Activated CD4-positive, alpha-beta T cell treated with anti-CD3 and anti-CD28 coated beads, Interleukin-2, amount 10 ng/mL, durations not matched to agents 24 days and 14 days (primary cell): ENCODE measurements around the gene NGB. TPM values are rescaled to one million over a fixed set of nuclear protein-coding genes. Genes with fewer than 3 reads are reported as not detected.

Experiments used
- DNase-seq: peaks from one replicate; pipeline ENCODE4 v3.0.0; 2022
- H3K27ac Mint-ChIP-seq: one replicate; pipeline ENCODE4 v1.8.0; 2022; ENCODE audit warnings: mild to moderate bottlenecking, mixed read lengths
- H3K27me3 Mint-ChIP-seq: one replicate; pipeline ENCODE4 v1.8.0; 2022; ENCODE audit warnings: mixed read lengths
- H3K36me3 Mint-ChIP-seq: one replicate; pipeline ENCODE4 v1.8.0; 2022; ENCODE audit warnings: low read depth, mild to moderate bottlenecking, mixed read lengths
- H3K4me1 Mint-ChIP-seq: one replicate; pipeline ENCODE4 v1.8.0; 2021; ENCODE audit warnings: mixed read lengths
- H3K4me3 Mint-ChIP-seq: one replicate; pipeline ENCODE4 v1.8.0; 2022; ENCODE audit warnings: mild to moderate bottlenecking, moderate library complexity, mixed read lengths
- H3K9me3 Mint-ChIP-seq: one replicate; pipeline ENCODE4 v1.8.0; 2021; ENCODE audit warnings: mixed read lengths
- intact Hi-C: fragments of 100-400 bp; cut with micrococcal nuclease; formaldehyde crosslinking; loops from one replicate; pipeline ENCODE4 v1.15.1; 2023
- total RNA-seq: library from RNA; stranded (reverse); gene quantifications from 2 replicates; pipeline ENCODE4 v1.2.3, GENCODE V29; 2022

Gene NGB
- total RNA-seq, 1 donor from 2014 or later, result not detected

DNA sequence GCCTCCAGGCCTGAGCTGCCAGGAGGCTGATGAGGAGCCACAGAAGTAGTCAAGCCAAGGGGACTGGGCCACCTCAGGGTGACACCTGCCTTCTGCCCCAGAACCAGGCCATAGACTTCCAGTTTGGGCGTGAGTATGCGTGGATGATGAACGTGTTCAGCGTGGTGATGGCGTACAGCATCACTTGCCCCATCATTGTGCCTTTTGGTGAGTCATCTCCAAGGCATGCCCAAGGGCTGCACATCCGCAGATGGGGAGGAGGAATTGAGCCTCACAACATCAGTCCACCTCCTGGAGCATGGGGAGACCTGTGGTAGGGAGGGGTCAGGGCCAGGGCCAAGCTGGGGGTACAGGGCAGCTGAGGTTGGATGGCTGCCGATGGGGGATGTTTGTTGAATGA is 22.3 kb downstream of the NGB start:
- intact Hi-C loops, result no loop called here
- no peaks in the 10 kb centered on the region for H3K9me3 Mint-ChIP-seq
- H3K36me3 Mint-ChIP-seq, result no peaks in the 10 kb centered on the region
- DNase-seq, result no peak
- H3K27me3 Mint-ChIP-seq, result peaks cover 2% of the 10 kb centered on the region
- H3K4me3 Mint-ChIP-seq, result no peak overlapping the region
- no peaks in the 10 kb centered on the region for H3K4me1 Mint-ChIP-seq
- H3K27ac Mint-ChIP-seq, result no peak overlapping the region

DNA sequence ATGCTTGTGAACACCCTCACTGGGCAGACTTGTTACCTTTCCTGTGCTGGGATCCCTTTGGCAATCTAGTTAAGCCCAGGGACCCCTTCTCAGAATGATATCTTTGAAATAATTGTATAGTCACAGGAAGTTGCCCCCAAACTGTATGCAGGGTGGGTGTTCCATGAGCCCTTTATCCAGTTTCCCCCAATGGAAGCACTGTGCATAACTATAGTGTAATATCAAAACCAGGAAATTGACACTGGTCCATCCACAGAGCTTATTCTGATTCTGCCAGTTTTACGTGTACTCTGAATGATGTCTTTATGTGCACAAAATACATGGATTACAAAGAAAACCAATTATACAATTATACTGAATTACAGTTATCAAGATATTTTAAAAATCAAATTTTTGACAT is 24.2 kb downstream of the NGB start:
- no peaks in the 10 kb centered on the region for H3K27me3 Mint-ChIP-seq
- no peaks in the 10 kb centered on the region for H3K36me3 Mint-ChIP-seq
- no peak overlapping the region for H3K27ac Mint-ChIP-seq
- intact Hi-C loops, result no loop called here
- no peaks in the 10 kb centered on the region for H3K9me3 Mint-ChIP-seq
- H3K4me1 Mint-ChIP-seq, result no peaks in the 10 kb centered on the region
- DNase-seq, result no peak
- H3K4me3 Mint-ChIP-seq, result no peak overlapping the region

DNA sequence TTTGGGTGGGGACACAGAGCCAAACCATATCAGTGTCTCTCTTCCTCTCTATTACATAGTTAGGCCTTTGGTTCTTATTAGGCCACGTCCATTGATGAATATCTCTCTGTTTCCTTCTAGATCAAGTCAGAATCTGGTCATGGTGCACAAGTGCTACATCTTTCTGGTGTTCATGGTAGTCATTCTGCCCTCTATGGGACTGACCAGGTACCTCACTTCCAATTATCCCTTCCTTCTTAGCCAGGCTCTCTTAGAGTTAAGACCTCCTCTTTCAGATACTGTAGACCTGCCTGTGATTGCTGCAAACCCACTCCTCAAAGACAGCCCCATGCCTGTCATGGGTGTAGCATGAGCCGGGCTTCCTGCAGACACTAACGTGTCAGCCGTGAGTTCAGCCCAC is 25.2 kb downstream of the NGB start:
- no peak for DNase-seq
- Mint-ChIP-seq H3K27me3 (no peaks in the 10 kb centered on the region), H3K4me3 (no peak overlapping the region), H3K36me3 (no peaks in the 10 kb centered on the region), H3K27ac (no peak overlapping the region), H3K9me3 (no peaks in the 10 kb centered on the region), H3K4me1 (no peaks in the 10 kb centered on the region)
- intact Hi-C loops, result no loop called here

DNA sequence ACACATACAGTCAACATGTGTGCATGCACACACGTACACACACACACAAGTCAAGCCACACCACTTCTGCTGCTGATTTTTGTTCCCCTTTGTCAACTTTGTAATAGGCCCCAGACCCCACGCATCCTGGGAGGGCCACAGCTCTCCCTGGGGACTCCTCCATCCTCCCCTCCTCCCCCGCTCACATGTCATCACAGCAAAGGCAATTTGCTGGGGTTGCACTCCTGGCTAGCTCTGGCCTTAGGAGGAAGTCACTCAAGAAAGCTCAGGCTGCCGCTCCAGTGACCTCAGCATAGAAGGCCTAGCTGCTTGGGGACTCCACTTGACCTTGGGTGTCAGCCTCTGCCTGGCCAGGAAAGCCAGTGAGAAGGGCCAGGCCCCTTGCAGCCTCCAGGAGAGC is 27.2 kb downstream of the NGB start:
- no peak overlapping the region for H3K4me3 Mint-ChIP-seq
- no peak overlapping the region for H3K27ac Mint-ChIP-seq
- H3K4me1 Mint-ChIP-seq, result no peaks in the 10 kb centered on the region
- no peaks in the 10 kb centered on the region for H3K36me3 Mint-ChIP-seq
- H3K9me3 Mint-ChIP-seq, result no peaks in the 10 kb centered on the region
- H3K27me3 Mint-ChIP-seq, result no peaks in the 10 kb centered on the region
- intact Hi-C loops, result no loop called here
- no peak for DNase-seq

DNA sequence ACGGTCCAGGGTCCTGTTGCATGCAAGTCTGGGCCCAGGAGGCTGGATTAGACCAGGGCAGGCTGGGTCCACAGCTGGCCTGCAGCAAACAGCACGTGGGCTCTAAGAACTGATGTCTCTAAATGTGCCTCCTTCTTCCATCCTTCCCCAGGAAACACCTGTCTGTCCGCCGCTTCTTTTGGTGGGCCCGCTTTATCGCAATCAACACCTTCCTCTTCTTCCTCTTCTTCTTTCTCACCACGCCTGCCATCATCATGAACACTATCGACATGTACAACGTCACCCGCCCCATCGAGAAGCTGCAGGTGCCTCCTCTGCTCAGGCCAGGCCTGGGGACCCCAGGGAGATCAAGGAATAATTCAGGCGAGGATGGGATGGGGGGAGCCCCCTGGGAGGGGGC is 28.3 kb downstream of the NGB start:
- Mint-ChIP-seq H3K36me3 (no peaks in the 10 kb centered on the region), H3K4me1 (no peaks in the 10 kb centered on the region), H3K27ac (no peak overlapping the region), H3K9me3 (no peaks in the 10 kb centered on the region), H3K4me3 (no peak overlapping the region), H3K27me3 (no peaks in the 10 kb centered on the region)
- intact Hi-C loops, result no loop called here
- no peak for DNase-seq

DNA sequence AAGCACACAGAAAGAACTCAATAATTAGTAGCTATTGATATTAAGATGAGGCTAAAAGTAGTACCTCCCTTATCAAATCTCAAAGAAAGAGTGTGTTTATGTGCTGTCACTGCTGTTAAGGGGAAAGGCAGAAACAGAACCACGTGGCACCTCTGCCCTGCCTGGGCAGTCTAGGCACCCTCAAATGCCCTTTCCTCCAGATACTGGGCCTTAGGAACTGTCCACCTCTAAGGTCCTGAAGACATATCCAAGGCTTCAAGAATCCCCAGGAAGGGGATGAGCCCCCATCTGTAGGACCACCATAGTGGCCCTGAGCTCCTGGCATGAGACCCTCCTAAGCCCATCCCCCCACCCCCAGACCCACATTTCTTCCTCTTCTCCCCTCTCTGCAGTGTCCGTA is 29.1 kb downstream of the NGB start:
- H3K4me1 Mint-ChIP-seq, result no peaks in the 10 kb centered on the region
- no peaks in the 10 kb centered on the region for H3K36me3 Mint-ChIP-seq

DNA sequence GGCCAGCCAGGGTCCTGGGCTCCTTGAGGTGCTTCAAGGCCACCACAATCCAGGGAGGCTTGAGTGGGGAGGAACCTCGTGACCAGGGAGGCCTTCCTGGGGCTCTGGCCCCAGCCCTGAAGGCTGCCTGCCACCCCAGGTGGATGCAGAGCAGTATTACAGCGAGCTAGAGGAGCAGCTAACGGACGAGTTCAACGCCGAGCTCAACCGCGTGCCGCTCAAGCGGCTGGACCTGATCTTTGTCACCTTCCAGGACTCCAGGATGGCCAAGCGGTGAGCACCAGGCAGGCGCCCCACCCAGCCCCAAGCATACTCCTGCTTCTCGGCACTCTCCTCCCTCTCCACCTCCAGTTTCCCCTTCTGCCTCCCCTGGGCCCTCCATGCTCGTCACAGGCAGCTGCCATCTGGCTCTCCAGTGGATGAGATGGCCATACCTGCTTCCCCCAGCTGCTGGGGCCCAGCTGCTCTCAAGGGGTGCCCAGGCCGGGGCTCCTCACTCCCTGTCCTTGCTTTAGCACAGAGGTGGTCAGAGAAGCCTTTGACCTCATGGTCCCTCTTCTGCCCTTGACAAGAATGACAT is 30.6 kb downstream of the NGB start:
- Mint-ChIP-seq H3K27me3 (no peaks in the 10 kb centered on the region), H3K27ac (no peak overlapping the region), H3K4me1 (no peaks in the 10 kb centered on the region), H3K9me3 (no peaks in the 10 kb centered on the region), H3K36me3 (no peaks in the 10 kb centered on the region), H3K4me3 (no peak overlapping the region)
- no peak for DNase-seq
- intact Hi-C loops, result no loop called here

More for the DNA sequence above, 29.1 kb downstream of the NGB start:
- H3K4me3 Mint-ChIP-seq, result no peak overlapping the region
- H3K9me3 Mint-ChIP-seq, result no peaks in the 10 kb centered on the region
- H3K27me3 Mint-ChIP-seq, result no peaks in the 10 kb centered on the region
- DNase-seq, result no peak
- intact Hi-C loops, result no loop called here
- H3K27ac Mint-ChIP-seq, result no peak overlapping the region

DNA sequence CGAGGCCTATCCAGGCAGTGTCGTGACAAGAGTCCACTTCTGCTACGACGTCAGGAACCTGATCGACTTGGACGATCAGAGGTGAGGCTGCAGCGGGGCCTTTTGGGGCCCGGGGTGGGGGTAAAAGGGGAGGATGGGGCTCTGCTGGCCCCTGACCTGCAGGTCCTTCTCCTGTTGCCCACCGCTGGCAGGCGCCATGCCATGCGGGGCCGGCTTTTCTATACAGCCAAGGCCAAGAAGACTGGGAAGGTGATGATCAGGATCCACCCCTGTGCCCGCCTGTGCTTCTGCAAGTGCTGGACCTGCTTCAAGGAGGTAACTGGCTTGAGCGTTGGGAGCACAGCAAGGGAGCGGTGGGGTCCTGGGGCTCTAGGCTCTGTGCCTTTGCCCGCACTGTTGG is 31.6 kb downstream of the NGB start:
- Mint-ChIP-seq H3K27me3 (no peaks in the 10 kb centered on the region), H3K4me1 (no peaks in the 10 kb centered on the region), H3K4me3 (no peak overlapping the region), H3K27ac (no peak overlapping the region), H3K9me3 (no peaks in the 10 kb centered on the region), H3K36me3 (no peaks in the 10 kb centered on the region)
- intact Hi-C loops, result no loop called here
- DNase-seq, result no peak

DNA sequence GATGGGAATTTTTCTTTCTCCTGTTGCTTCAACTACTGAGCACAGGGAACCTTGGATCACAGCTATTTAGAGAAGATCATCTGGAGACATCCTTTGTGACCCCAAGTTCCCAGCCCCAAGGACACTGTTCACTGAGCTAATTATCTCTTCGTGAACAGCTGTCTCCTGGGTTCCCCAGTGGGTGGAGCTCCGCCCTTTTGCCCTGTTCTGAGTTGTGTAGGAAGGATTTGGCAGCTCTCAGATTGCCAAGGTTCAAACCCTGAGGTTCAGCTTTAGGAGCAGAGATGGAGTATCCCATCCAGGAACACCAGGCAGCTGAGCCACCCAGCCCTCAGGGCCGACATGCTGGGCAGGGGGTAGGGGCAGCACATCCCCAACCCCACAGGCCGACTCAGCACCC is 32.0 kb downstream of the NGB start:
- H3K9me3 Mint-ChIP-seq, result no peaks in the 10 kb centered on the region
- no peaks in the 10 kb centered on the region for H3K4me1 Mint-ChIP-seq
- no peaks in the 10 kb centered on the region for H3K27me3 Mint-ChIP-seq
- no peak for DNase-seq
- intact Hi-C loops, result no loop called here
- H3K27ac Mint-ChIP-seq, result no peak overlapping the region
- H3K4me3 Mint-ChIP-seq, result no peak overlapping the region
- H3K36me3 Mint-ChIP-seq, result no peaks in the 10 kb centered on the region

DNA sequence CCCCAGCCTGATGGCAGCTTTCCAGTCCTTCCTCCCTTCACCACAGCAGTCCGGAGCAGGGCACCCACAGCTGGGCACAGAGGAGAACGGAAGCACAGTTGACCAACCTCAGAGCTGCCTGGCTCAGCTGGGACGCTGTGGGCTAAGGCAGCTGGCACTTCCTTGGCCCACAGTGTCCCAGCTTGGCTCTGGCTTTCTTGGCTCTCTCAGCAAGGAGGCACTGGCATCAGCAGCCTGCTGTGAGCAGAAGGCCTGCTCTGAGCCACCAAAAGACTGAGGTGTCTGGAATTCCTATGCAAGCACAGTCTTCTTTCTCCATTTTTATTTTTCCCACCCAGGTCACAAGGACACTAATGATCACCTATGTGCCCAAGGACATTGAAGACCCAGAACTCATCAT is 32.6 kb downstream of the NGB start:
- Mint-ChIP-seq H3K27me3 (no peaks in the 10 kb centered on the region), H3K4me3 (no peak overlapping the region), H3K27ac (no peak overlapping the region), H3K4me1 (no peaks in the 10 kb centered on the region), H3K9me3 (no peaks in the 10 kb centered on the region), H3K36me3 (no peaks in the 10 kb centered on the region)
- intact Hi-C loops, result no loop called here
- no peak for DNase-seq

DNA sequence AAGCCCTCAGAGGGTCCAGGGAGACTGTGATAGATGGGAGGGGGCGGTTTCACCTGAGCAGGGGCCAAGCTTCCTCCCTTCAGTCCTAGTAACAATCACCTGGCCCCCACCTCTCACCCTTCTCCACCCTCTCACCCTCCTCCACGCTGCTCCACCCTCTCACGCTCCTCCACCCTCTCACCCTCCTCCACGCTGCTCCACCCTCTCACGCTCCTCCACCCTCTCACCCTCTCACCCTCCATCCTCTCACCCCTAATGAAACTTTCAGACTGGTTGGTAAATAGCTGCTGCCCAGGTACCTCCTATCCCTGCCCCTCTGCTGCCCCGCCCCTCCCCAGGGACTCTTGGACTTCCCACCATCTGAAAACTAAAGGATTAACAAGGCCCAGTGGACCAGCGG is 34.2 kb downstream of the NGB start:
- no peak for DNase-seq
- H3K27me3 Mint-ChIP-seq, result no peaks in the 10 kb centered on the region
- H3K9me3 Mint-ChIP-seq, result no peaks in the 10 kb centered on the region
- no peaks in the 10 kb centered on the region for H3K4me1 Mint-ChIP-seq
- H3K27ac Mint-ChIP-seq, result no peak overlapping the region
- no peak overlapping the region for H3K4me3 Mint-ChIP-seq
- H3K36me3 Mint-ChIP-seq, result no peaks in the 10 kb centered on the region
- intact Hi-C loops, result no loop called here

DNA sequence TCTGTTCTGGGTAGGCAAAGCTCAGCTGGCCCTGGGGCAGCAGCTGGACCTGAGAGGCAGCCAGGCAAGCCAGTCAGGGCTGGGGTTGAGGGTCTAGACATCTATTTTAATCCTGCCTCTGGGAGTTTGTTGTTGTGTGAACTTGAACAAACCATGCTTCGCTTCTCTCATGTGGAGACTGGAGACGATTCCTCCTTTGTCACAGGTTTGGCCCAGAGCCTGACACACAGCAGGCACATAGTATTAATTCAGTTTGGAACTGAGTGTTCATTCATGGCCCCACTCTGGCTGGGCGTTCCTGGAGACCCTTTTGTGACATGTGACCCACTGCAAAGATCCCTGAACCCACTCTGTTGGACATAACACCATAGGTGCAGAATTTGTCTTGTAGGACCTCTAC is 39.3 kb downstream of the NGB start:
- Mint-ChIP-seq H3K9me3 (no peaks in the 10 kb centered on the region), H3K4me1 (no peaks in the 10 kb centered on the region), H3K36me3 (no peaks in the 10 kb centered on the region), H3K27me3 (no peaks in the 10 kb centered on the region), H3K4me3 (no peak overlapping the region), H3K27ac (no peak overlapping the region)
- DNase-seq, result no peak
- intact Hi-C loops, result no loop called here

DNA sequence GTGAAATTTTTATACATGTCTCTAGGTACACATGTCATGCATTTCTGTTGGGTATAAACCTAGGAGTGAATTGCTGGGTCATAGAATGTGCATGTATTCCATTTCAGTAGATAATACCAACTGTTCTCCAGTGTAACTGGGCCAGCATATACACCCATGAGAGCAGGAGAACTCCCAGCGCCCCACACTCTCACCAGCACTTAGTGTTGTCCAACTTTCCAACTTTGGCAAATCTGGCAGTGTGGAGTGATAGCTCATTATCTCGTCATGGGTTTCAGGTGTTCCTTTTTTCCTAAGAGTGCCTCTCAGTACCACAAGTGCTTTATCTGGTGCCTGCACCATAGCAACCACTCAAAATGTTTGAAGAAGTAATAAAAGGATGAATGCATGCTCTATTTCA is 40.1 kb downstream of the NGB start:
- intact Hi-C loops, result no loop called here
- Mint-ChIP-seq H3K4me3 (no peak overlapping the region), H3K27ac (no peak overlapping the region), H3K36me3 (no peaks in the 10 kb centered on the region), H3K27me3 (no peaks in the 10 kb centered on the region), H3K9me3 (no peaks in the 10 kb centered on the region), H3K4me1 (no peaks in the 10 kb centered on the region)
- no peak for DNase-seq

DNA sequence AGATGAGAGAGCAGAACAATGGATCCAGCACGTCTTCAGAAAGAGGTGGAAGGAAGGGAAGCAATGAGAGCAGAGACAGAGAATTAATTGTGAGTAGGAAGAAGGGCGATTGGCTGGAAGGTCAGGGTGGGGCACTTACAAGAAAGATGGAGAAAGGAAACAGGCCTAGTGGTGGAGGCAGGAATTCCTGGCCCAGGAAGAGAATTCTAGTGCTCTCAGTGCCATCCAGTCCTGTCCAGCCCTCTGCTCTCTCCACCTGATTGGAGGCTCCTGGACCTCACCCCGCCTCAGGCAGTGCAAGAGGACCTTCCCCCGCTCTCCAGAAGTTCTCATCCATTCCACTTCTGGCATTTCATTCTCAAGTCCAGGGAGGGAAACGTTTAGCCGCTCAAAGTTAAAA is 43.0 kb downstream of the NGB start:
- Mint-ChIP-seq H3K9me3 (no peaks in the 10 kb centered on the region), H3K36me3 (no peaks in the 10 kb centered on the region), H3K4me3 (no peak overlapping the region), H3K27me3 (no peaks in the 10 kb centered on the region), H3K4me1 (no peaks in the 10 kb centered on the region), H3K27ac (no peak overlapping the region)
- intact Hi-C loops, result no loop called here
- DNase-seq, result no peak

DNA sequence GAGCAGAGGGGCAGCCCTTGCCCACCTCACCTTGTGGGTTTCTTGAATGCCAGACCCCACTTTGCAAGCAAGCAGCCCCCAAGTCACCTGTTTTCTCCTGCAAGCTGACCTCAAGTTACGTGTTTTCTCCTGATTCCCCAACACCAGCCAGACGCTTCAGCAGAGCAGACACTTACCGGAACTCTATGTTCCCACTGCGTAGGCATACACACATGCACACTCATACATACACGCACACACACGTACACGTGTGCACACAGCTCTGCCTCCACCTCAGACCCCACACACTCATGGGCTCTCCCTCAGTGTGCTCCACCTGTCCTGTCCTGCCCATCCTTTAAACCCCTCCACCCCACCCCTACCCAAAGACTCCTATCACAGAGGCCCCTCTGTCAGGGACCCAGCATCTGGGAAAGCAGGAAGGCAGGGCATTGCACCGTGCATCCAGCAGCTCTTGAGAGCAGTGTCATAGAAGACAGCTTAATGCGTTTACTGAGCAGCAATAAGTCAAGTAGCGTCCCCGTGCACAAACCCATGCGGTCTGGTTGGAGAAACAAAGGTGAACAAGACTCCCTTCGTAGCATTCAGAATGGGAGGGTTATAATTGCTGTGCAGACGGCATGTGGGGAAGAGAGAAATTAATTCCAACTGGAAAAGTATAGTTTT is 45.0 kb downstream of the NGB start:
- no peak for DNase-seq
- intact Hi-C loops, result no loop called here
- Mint-ChIP-seq H3K27ac (no peak overlapping the region), H3K36me3 (no peaks in the 10 kb centered on the region), H3K9me3 (no peaks in the 10 kb centered on the region), H3K4me1 (no peaks in the 10 kb centered on the region), H3K27me3 (no peaks in the 10 kb centered on the region), H3K4me3 (no peak overlapping the region)
